ENCODE measurements around the gene SOX6. TPM values are rescaled to one million over a fixed set of nuclear protein-coding genes. Genes with fewer than 3 reads are reported as not detected.

The SOX6 gene
- polyA plus RNA-seq, 1 experiment = 6.0 TPM

- no peak for DNase-seq (ENCODE audit: low read depth, low spot score)
- TF ChIP-seq CTCF (IDR thresholded peaks at IDR 0.05; ENCODE audit: low read depth, low read length) = no peak
- ChIA-PET CTCF (no interaction called here), POLR2A (interaction anchor here (0.6 kb wide), 1 partner anchor 241 kb away, joined by 4 read pairs; no protein-coding TSS in a partner anchor)
- H3K27me3 ChIP-seq (ENCODE audit: control insufficient read depth, insufficient read depth, low read length) = no peaks in the 10 kb centered on the region
- no peak overlapping the region for H3K4me3 ChIP-seq (ENCODE audit: low read depth, low read length)
- H3K9me3 ChIP-seq (ENCODE audit: control insufficient read depth, insufficient read depth, low read length) = no peaks in the 10 kb centered on the region
- H3K27ac ChIP-seq (ENCODE audit: low read depth, low read length) = no peak overlapping the region
These were observed 113.5 kb downstream of the SOX6 start for GRCh38 chr11:16242806-16243205.

- H3K4me3 ChIP-seq (ENCODE audit: low read depth, low read length) = no peak overlapping the region
- no peak for TF ChIP-seq CTCF (IDR thresholded peaks at IDR 0.05; ENCODE audit: low read depth, low read length)
- ChIA-PET POLR2A (interaction anchor here (0.6 kb wide), 2 partner anchors 22 to 364 kb away, joined by 3 to 4 read pairs; no protein-coding TSS in a partner anchor), CTCF (no interaction called here)
- H3K27me3 ChIP-seq (ENCODE audit: control insufficient read depth, insufficient read depth, low read length) = no peaks in the 10 kb centered on the region
- no peak for DNase-seq (ENCODE audit: low read depth, low spot score)
- no peaks in the 10 kb centered on the region for H3K9me3 ChIP-seq (ENCODE audit: control insufficient read depth, insufficient read depth, low read length)
- H3K27ac ChIP-seq (ENCODE audit: low read depth, low read length) = no peak overlapping the region
These were observed 115.7 kb downstream of the SOX6 start for GRCh38 chr11:16240687-16241086.

GRCh38 chr11:16239141-16240105 lies 116.9 kb downstream of the SOX6 start:
- POLR2A ChIA-PET = interaction anchor here (1.0 kb wide), 1 partner anchor 39 kb away, joined by 3 read pairs; no protein-coding TSS in a partner anchor
- TF ChIP-seq CTCF (IDR thresholded peaks at IDR 0.05; ENCODE audit: low read depth, low read length) = no peak
- Histone ChIP-seq H3K4me3 (ENCODE audit: low read depth, low read length) (no peak overlapping the region), H3K9me3 (ENCODE audit: control insufficient read depth, insufficient read depth, low read length) (no peaks in the 10 kb centered on the region), H3K27ac (ENCODE audit: low read depth, low read length) (no peak overlapping the region), H3K27me3 (ENCODE audit: control insufficient read depth, insufficient read depth, low read length) (no peaks in the 10 kb centered on the region)
- CTCF ChIA-PET = no interaction called here
- DNase-seq (ENCODE audit: low read depth, low spot score) = peak; percentile 21

GRCh38 chr11:16226245-16226644 lies 130.1 kb downstream of the SOX6 start:
- DNase-seq (ENCODE audit: low read depth, low spot score) = no peak
- no peaks in the 10 kb centered on the region for H3K27me3 ChIP-seq (ENCODE audit: control insufficient read depth, insufficient read depth, low read length)
- H3K4me3 ChIP-seq (ENCODE audit: low read depth, low read length) = no peak overlapping the region
- ChIA-PET POLR2A (no interaction called here), CTCF (no interaction called here)
- H3K27ac ChIP-seq (ENCODE audit: low read depth, low read length) = no peak overlapping the region
- H3K9me3 ChIP-seq (ENCODE audit: control insufficient read depth, insufficient read depth, low read length) = no peaks in the 10 kb centered on the region
- TF ChIP-seq CTCF (IDR thresholded peaks at IDR 0.05; ENCODE audit: low read depth, low read length) = no peak

- H3K27me3 ChIP-seq (ENCODE audit: control insufficient read depth, insufficient read depth, low read length) = no peaks in the 10 kb centered on the region
- CTCF ChIA-PET = no interaction called here
- POLR2A ChIA-PET = no interaction called here
- H3K4me3 ChIP-seq (ENCODE audit: low read depth, low read length) = no peak overlapping the region
- DNase-seq (ENCODE audit: low read depth, low spot score) = no peak
- no peaks in the 10 kb centered on the region for H3K9me3 ChIP-seq (ENCODE audit: control insufficient read depth, insufficient read depth, low read length)
- H3K27ac ChIP-seq (ENCODE audit: low read depth, low read length) = no peak overlapping the region
- no peak for TF ChIP-seq CTCF (IDR thresholded peaks at IDR 0.05; ENCODE audit: low read depth, low read length)
These were observed 130.7 kb downstream of the SOX6 start for GRCh38 chr11:16225623-16226022.

All from AG04450 (cell line).